Measurements from ENCODE around the gene TRIM5.

GRCh38 chr11:5665746-5666401, 19.0 kb downstream of the TRIM5 start:
- no peak for TF ChIP-seq CTCF (IDR thresholded peaks at IDR 0.05 in 2 of 3, conservative IDR thresholded peaks at IDR 0.05 in 1 of 3; ENCODE audit: control insufficient read depth in 2 of 3, extremely low read depth in 1 of 3, insufficient read depth in 1 of 3, low read depth in 3 of 3, low read length in 3 of 3)
- TF ChIP-seq POLR2A (IDR thresholded peaks at IDR 0.05; ENCODE audit: low read depth, low read length) = no peak
- no peak for TF ChIP-seq CHD1 (IDR thresholded peaks at IDR 0.05; ENCODE audit: low read depth, low read length)
- no peak for TF ChIP-seq ZBTB4 (CRISPR knock-in tag; IDR thresholded peaks at IDR 0.05)
- no peak for TF ChIP-seq USF2 (IDR thresholded peaks at IDR 0.05; ENCODE audit: borderline replicate concordance, low read depth, low read length)
- TF ChIP-seq KAT2A (conservative IDR thresholded peaks at IDR 0.05; ENCODE audit: control insufficient read depth, low read depth, low read length) = no peak
- no peak for TF ChIP-seq REST (IDR thresholded peaks at IDR 0.05; ENCODE audit: low read depth, low read length)
- no peak for TF ChIP-seq BCL11A (IDR thresholded peaks at IDR 0.05; ENCODE audit: low read depth, low read length)
